MCF 10A (cell line): ENCODE measurements around the gene MRPS24. TPM values are rescaled to one million over a fixed set of nuclear protein-coding genes. Genes with fewer than 3 reads are reported as not detected.
A peak's percentile ranks its signal among the peaks of the same experiment; 100 is the strongest.

Experiments
- BruUV-seq: library from RNA; stranded (reverse); fragments of 400-500 nt; replicated peaks from 2 replicates; lab custom pipeline; 2021; lab: Mats Ljungman, UMichigan
- CTCF ChIA-PET: fragments of 300-600 bp; sonication (Branson Sonifier 250); formaldehyde crosslinking; extraction: SDS; loops from one replicate; lab custom pipeline; 2021; ENCODE audit warnings: antibody characterized with exemption, inconsistent platforms; lab: Yijun Ruan, JAX
- POLR2A ChIA-PET: fragments of 300-600, 350-650 bp; sonication (Branson Sonifier 250); formaldehyde crosslinking; extraction: SDS; loops from one replicate; lab custom pipeline; 2020; ENCODE audit warnings: antibody characterized with exemption, inconsistent platforms; lab: Yijun Ruan, JAX
- DNase-seq: peaks from one replicate; pipeline ENCODE4 v3.0.0-alpha.2; 2018; ENCODE audit not compliant: unreplicated experiment
- H3K27ac Mint-ChIP-seq: one replicate; pipeline ENCODE4 v1.8.0; 2022; ENCODE audit warnings: mild to moderate bottlenecking, low read depth, mixed read lengths; ENCODE audit not compliant: unreplicated experiment
- H3K27me3 Mint-ChIP-seq: one replicate; pipeline ENCODE4 v1.8.0; 2022; ENCODE audit warnings: mixed read lengths; ENCODE audit not compliant: insufficient read depth, unreplicated experiment
- H3K36me3 Mint-ChIP-seq: one replicate; pipeline ENCODE4 v1.8.0; 2022; ENCODE audit warnings: mild to moderate bottlenecking, moderate library complexity, mixed read lengths; ENCODE audit not compliant: insufficient read depth, unreplicated experiment
- H3K4me1 Mint-ChIP-seq: one replicate; pipeline ENCODE4 v1.8.0; 2022; ENCODE audit warnings: mixed read lengths; ENCODE audit not compliant: insufficient read depth, unreplicated experiment
- H3K4me3 Mint-ChIP-seq: one replicate; pipeline ENCODE4 v1.8.0; 2022; ENCODE audit warnings: mild to moderate bottlenecking, moderate library complexity, mixed read lengths; ENCODE audit not compliant: unreplicated experiment
- H3K9me3 Mint-ChIP-seq: one replicate; pipeline ENCODE4 v1.8.0; 2022; ENCODE audit warnings: mixed read lengths; ENCODE audit not compliant: unreplicated experiment
- intact Hi-C: fragments of 100-400 bp; cut with micrococcal nuclease; formaldehyde crosslinking; loops from 2 replicates; pipeline ENCODE4 v1.14.1; 2022
- total RNA-seq: library from RNA; stranded (reverse); gene quantifications from 2 replicates; pipeline ENCODE4 v1.2.3, GENCODE V29; 2022
- TF ChIP-seq, protein P1 (sequence below): fragments of 200-600 bp; IDR thresholded peaks from one replicate; pipeline ENCODE4 v1.8.0; 2022; ENCODE audit warnings: antibody characterized with exemption, mild to moderate bottlenecking; ENCODE audit not compliant: unreplicated experiment

Gene MRPS24
- total RNA-seq, 1 experiment from 2014 or later, result 188 TPM

DNA sequence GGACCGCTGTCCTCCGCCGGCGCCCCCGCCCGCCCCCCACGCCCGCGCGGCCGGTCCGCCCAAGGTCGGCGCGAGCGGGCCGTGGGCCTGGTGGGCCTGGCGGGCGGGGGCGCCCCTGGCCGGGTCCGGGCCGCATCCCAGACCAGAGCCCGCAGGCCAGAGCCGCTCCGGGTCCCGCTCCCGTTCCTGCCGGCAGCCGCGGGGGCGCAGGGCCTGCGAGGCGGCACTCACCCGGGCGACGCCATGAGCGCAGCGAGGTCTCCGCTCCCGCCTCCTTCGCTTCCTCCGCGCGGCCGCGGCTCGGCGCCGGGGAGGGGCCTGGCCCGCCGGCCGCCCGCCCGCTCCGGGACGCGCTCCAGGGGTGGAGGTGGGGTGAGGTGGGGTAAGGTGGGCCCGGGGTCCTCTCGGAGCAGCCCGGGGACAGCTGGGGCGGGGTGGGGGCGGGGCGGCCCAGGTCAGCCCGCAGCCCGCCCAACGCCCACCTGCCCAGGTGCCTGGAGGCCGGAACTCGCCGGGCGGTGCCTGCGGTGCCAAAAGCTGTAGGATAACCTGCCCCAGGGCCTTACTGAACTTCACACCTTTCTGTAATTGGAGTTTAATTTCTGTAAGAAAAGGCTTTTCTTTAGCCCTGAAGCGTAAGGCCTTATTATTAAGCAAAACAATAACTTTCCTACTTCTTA lies 37.2 kb upstream of the MRPS24 start, which contains the start of gene URGCP:
Gene URGCP, minus strand, starts transcription at position 266 of the 680 bp plus-strand sequence. Its CDS starts 21 bp downstream, at position 245.
- no TSS peak for BruUV-seq
- H3K9me3 Mint-ChIP-seq, result no peaks in the 10 kb centered on the region
- H3K27ac Mint-ChIP-seq, result peak within 1 kb of the TSS; percentile 94
- POLR2A ChIA-PET, result interaction anchor here (0.7 to 1.6 kb wide), 7 partner anchors 13 to 334 kb away, joined by 3 to 12 read pairs (median 4); partner anchors contain the start of gene MRPS24
- H3K27me3 Mint-ChIP-seq, result no peaks in the 10 kb centered on the region
- H3K4me3 Mint-ChIP-seq, result peak within 1 kb of the TSS; percentile 84
- H3K36me3 Mint-ChIP-seq, result no peaks in the 10 kb centered on the region
- intact Hi-C loops, result no loop called here
- DNase-seq, result peak; percentile 40
- CTCF ChIA-PET, result no interaction called here
- peaks cover 33% of the 10 kb centered on the region for H3K4me1 Mint-ChIP-seq
- TF ChIP-seq, protein P1, sequence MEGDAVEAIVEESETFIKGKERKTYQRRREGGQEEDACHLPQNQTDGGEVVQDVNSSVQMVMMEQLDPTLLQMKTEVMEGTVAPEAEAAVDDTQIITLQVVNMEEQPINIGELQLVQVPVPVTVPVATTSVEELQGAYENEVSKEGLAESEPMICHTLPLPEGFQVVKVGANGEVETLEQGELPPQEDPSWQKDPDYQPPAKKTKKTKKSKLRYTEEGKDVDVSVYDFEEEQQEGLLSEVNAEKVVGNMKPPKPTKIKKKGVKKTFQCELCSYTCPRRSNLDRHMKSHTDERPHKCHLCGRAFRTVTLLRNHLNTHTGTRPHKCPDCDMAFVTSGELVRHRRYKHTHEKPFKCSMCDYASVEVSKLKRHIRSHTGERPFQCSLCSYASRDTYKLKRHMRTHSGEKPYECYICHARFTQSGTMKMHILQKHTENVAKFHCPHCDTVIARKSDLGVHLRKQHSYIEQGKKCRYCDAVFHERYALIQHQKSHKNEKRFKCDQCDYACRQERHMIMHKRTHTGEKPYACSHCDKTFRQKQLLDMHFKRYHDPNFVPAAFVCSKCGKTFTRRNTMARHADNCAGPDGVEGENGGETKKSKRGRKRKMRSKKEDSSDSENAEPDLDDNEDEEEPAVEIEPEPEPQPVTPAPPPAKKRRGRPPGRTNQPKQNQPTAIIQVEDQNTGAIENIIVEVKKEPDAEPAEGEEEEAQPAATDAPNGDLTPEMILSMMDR, result no peak

- no peak for DNase-seq
These were observed 36.6 kb upstream of the MRPS24 start for GRCh38 chr7:43905956-43906330.

GRCh38 chr7:43905209-43905946 lies 36.1 kb upstream of the MRPS24 start:
- DNase-seq, result peak; percentile 72
- no peaks in the 10 kb centered on the region for H3K9me3 Mint-ChIP-seq
- H3K27ac Mint-ChIP-seq, result peak overlapping the region; percentile 94
- peaks cover 34% of the 10 kb centered on the region for H3K4me1 Mint-ChIP-seq
- intact Hi-C loops, result loop anchor here (1.0 kb wide), 1 partner anchor 32 kb away; no protein-coding TSS in a partner anchor
- H3K27me3 Mint-ChIP-seq, result no peaks in the 10 kb centered on the region
- TF ChIP-seq, protein P1, result no peak
- H3K36me3 Mint-ChIP-seq, result no peaks in the 10 kb centered on the region
- POLR2A ChIA-PET, result interaction anchor here (0.8 to 3.0 kb wide), 10 partner anchors 8 to 323 kb away, joined by 3 to 29 read pairs (median 5); partner anchors contain the start of genes MRPS24, STK17A and UBE2D4
- BruUV-seq, result TSS peak; percentile 77
- CTCF ChIA-PET, result interaction anchor here (0.8 to 0.9 kb wide), 2 partner anchors 22 to 114 kb away, joined by 3 read pairs; no protein-coding TSS in a partner anchor
- H3K4me3 Mint-ChIP-seq, result peak overlapping the region; percentile 84

More at GRCh38 chr7:43905956-43906330, 36.6 kb upstream of the MRPS24 start:
- Mint-ChIP-seq H3K36me3 (no peaks in the 10 kb centered on the region), H3K27ac (peak overlapping the region; percentile 94), H3K4me1 (peaks cover 34% of the 10 kb centered on the region), H3K9me3 (no peaks in the 10 kb centered on the region), H3K4me3 (peak overlapping the region; percentile 84), H3K27me3 (no peaks in the 10 kb centered on the region)
- BruUV-seq, result no TSS peak
- CTCF ChIA-PET, result no interaction called here
- intact Hi-C loops, result loop anchor here (1.0 kb wide), 1 partner anchor 33 kb away; no protein-coding TSS in a partner anchor
- TF ChIP-seq, protein P1, result no peak
- POLR2A ChIA-PET, result interaction anchor here (1.0 to 3.0 kb wide), 5 partner anchors 20 to 141 kb away, joined by 4 to 29 read pairs (median 6); partner anchors contain the start of genes MRPS24 and UBE2D4
